Naive thymus-derived CD8-positive, alpha-beta T cell (primary cell): ENCODE data around the gene FOLR2. TPM values are rescaled to one million over a fixed set of nuclear protein-coding genes. Genes with fewer than 3 reads are reported as not detected.
"Not testable (repeated sequence)": the region's sequence is repeated elsewhere in the genome, so short reads cannot be mapped to it uniquely, and the experiment has no call there.

Experiments used
- ATAC-seq, 2 donors: fragments of 150-1000 bp; cut with Tn5 transposase in 1 of 2; sonication (Bioruptor Pico), chemical (Tn5 transposase) in 1 of 2; 1 replicate in 1 of 2; 2 replicates in 1 of 2; pipeline ENCODE4 v1.10.0; 2021; ENCODE audit warnings: mild to moderate bottlenecking in 2 of 2, moderate library complexity in 2 of 2
- POLR2A ChIA-PET: fragments of 350-600 bp; sonication (Branson Sonifier 250); formaldehyde crosslinking; loops from one replicate; lab custom pipeline; 2021; ENCODE audit warnings: antibody characterized with exemption; lab: Charles Lee
- DNase-seq, 10 donors: peaks; one replicate each; pipeline versions ENCODE4 v3.0.0 to v3.0.0-alpha.2; 2020 to 2022
- H3K27ac Mint-ChIP-seq, 10 donors: one replicate each; pipeline ENCODE4 v1.8.0; 2020 to 2022; ENCODE audit warnings: mild to moderate bottlenecking in 10 of 10, mixed read lengths in 10 of 10, moderate library complexity in 4 of 10, inconsistent platforms in 1 of 10
- H3K27me3 Mint-ChIP-seq, 5 donors: one replicate each; pipeline ENCODE4 v1.8.0; 2021 to 2022; ENCODE audit warnings: mixed read lengths in 5 of 5
- H3K36me3 Mint-ChIP-seq, 3 donors: one replicate each; pipeline ENCODE4 v1.8.0; 2020 to 2022; ENCODE audit warnings: mixed read lengths in 3 of 3, mild to moderate bottlenecking in 2 of 3, inconsistent platforms in 1 of 3
- H3K4me1 Mint-ChIP-seq, 4 donors: one replicate each; pipeline ENCODE4 v1.8.0; 2021 to 2022; ENCODE audit warnings: mixed read lengths in 4 of 4
- H3K4me3 Mint-ChIP-seq, 10 donors: one replicate each; pipeline ENCODE4 v1.8.0; 2020 to 2022; ENCODE audit warnings: mild to moderate bottlenecking in 10 of 10, mixed read lengths in 10 of 10, moderate library complexity in 6 of 10, inconsistent platforms in 1 of 10
- H3K9me3 Mint-ChIP-seq, 9 donors: one replicate each; pipeline ENCODE4 v1.8.0; 2020 to 2022; ENCODE audit warnings: mixed read lengths in 9 of 9, mild to moderate bottlenecking in 3 of 9, inconsistent platforms in 1 of 9, moderate library complexity in 1 of 9
- polyA plus RNA-seq, 3 donors: library from polyadenylated mRNA; unstranded; fragments of 300-500 nt; fragmentation: Illumina TruSeq; gene quantifications; one replicate each; pipeline ENCODE4 v1.2.3, GENCODE V29; 2021
- total RNA-seq, 8 experiments: library from RNA in 2 of 8; stranded (reverse) in 2 of 8; gene quantifications; one replicate each; pipeline ENCODE4 v1.2.3 and lab custom pipeline; 2021 to 2026

Gene FOLR2
- total and polyA plus RNA-seq, 5 experiments from 2014 or later = 0.31 to 1.0 TPM; not detected in 3

DNA sequence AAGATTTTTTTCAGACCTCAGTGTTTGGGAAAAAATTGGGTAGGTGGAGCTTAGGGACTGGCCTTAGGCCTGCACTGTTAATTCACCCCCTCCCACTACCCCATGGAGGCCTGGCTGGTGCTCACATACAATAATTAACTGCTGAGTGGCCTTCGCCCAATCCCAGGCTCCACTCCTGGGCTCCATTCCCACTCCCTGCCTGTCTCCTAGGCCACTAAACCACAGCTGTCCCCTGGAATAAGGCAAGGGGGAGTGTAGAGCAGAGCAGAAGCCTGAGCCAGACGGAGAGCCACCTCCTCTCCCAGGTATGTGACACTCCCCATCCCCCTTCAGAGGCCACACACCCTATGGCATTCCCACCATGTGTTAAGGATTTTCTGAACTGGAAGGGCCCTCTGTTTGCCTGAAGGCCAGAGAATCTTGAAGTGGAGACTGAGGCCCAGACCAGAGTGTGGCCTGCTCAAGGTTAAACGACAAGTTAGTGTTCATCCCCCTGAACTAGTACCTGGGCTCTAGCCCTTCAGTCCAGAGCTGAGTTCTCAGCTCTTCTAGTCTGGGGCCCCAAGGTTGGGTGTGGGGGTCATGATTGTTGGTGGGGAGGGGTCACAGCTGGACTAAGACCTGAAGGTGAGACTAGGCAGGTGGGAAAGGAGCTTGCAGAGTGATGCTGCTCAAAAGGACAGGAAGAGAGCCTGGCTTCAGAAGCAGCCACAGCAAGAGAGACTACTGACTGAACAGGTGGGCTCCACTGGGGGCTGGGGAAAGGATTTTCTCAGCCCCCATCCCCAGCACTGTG is 26.9 kb upstream of the FOLR2 start:
- no peak overlapping the region for H3K4me3 Mint-ChIP-seq
- no peaks in the 10 kb centered on the region for H3K9me3 Mint-ChIP-seq
- H3K36me3 Mint-ChIP-seq = no peaks in the 10 kb centered on the region
- no peaks in the 10 kb centered on the region for H3K4me1 Mint-ChIP-seq
- POLR2A ChIA-PET = no interaction called here
- no peak for DNase-seq
- ATAC-seq = no peak
- no peak overlapping the region for H3K27ac Mint-ChIP-seq
- peaks cover 0 to 3% (median 0%) of the 10 kb centered on the region in 5 donors for H3K27me3 Mint-ChIP-seq

- Mint-ChIP-seq H3K9me3 (no peaks in the 10 kb centered on the region), H3K27ac (peak overlapping the region in 3 of 10 donors; percentile 3 to 35 (median 9)), H3K36me3 (no peaks in the 10 kb centered on the region), H3K4me3 (no peak overlapping the region), H3K27me3 (peaks cover 0 to 3% (median 0%) of the 10 kb centered on the region in 5 donors), H3K4me1 (no peaks in the 10 kb centered on the region)
- POLR2A ChIA-PET = no interaction called here
- DNase-seq = no peak
- no peak for ATAC-seq
These were observed 25.9 kb upstream of the FOLR2 start for GRCh38 chr11:72190631-72191071.

GRCh38 chr11:72191961-72192381 is 24.6 kb upstream of the FOLR2 start, which contains the start of gene FOLR1:
Gene FOLR1 (plus strand): TSS chr11:72192140. CDS start chr11:72192174, 34 bp downstream.
- Mint-ChIP-seq H3K27me3 (peaks cover 0 to 3% (median 0%) of the 10 kb centered on the region in 5 donors), H3K9me3 (no peaks in the 10 kb centered on the region), H3K4me1 (no peaks in the 10 kb centered on the region), H3K36me3 (no peaks in the 10 kb centered on the region), H3K27ac (no peak within 1 kb of the TSS), H3K4me3 (no peak within 1 kb of the TSS)
- POLR2A ChIA-PET = no interaction called here
- no peak for ATAC-seq
- no peak for DNase-seq

GRCh38 chr11:72195518-72196270 is 20.9 kb upstream of the FOLR2 start:
- Mint-ChIP-seq H3K4me1 (no peaks in the 10 kb centered on the region), H3K9me3 (no peaks in the 10 kb centered on the region), H3K36me3 (no peaks in the 10 kb centered on the region), H3K27me3 (peaks cover 0 to under 1% (median 0%) of the 10 kb centered on the region in 5 donors), H3K27ac (no peak overlapping the region), H3K4me3 (no peak overlapping the region)
- POLR2A ChIA-PET = no interaction called here
- no peak for DNase-seq
- no peak for ATAC-seq

- POLR2A ChIA-PET, H3K36me3 Mint-ChIP-seq, H3K9me3 Mint-ChIP-seq, H3K27ac Mint-ChIP-seq, H3K4me1 Mint-ChIP-seq, H3K27me3 Mint-ChIP-seq, DNase-seq, ATAC-seq, H3K4me3 Mint-ChIP-seq: not testable (repeated sequence)
These were observed 15.1 kb upstream of the FOLR2 start for GRCh38 chr11:72201445-72201844.

DNA sequence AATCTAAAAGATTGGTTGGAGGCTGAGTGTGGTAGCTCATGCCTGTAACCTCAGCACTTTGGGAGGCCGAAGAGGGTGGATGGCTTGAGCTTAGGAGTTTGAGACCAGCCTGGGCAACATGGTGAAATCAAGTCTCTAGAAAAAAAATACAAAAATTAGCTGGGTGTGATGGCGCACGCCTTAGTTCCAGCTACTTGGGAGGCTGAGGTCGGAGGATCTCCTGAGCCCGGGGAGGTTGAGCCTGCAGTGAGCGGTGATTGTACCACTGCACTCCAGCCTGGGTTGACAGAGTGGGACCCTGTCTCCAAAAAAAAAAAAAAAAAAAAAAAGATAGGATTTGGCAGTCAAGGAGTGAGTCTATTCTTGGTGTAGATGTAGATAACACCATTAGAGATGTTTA is 14.0 kb upstream of the FOLR2 start:
- H3K36me3 Mint-ChIP-seq = no peaks in the 10 kb centered on the region
- no peak overlapping the region for H3K4me3 Mint-ChIP-seq
- H3K27me3 Mint-ChIP-seq = no peaks in the 10 kb centered on the region
- H3K4me1 Mint-ChIP-seq = no peaks in the 10 kb centered on the region
- ATAC-seq (no peak), DNase-seq (no peak)
- H3K27ac Mint-ChIP-seq = no peak overlapping the region
- no peaks in the 10 kb centered on the region for H3K9me3 Mint-ChIP-seq
- POLR2A ChIA-PET = no interaction called here

DNA sequence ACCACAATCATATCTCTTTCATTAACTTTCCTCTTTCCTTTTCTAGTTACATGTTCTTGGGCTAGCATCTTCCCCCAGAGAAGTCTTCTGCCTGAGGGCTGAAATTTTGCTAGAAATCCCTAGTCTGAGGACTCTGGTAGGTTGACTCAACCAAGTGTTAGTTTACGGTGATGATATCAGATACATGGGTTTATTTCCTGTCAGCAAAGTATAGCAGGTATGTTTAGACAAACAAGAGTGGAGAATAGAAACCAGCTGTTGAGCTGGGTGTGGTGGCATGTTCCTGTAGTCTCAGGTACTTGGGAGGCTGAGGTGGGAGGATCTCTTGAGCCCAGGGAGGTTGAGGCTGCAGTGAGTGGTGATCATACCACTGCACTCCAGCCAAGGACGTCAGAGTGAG is 13.4 kb upstream of the FOLR2 start:
- Mint-ChIP-seq H3K27ac (no peak overlapping the region), H3K4me3 (no peak overlapping the region), H3K36me3 (no peaks in the 10 kb centered on the region), H3K4me1 (no peaks in the 10 kb centered on the region), H3K9me3 (peaks cover 0 to 1% (median 0%) of the 10 kb centered on the region in 9 donors), H3K27me3 (no peaks in the 10 kb centered on the region)
- DNase-seq (no peak), ATAC-seq (no peak)
- POLR2A ChIA-PET = no interaction called here

GRCh38 chr11:72204886-72205285 is 11.7 kb upstream of the FOLR2 start:
- no peak overlapping the region for H3K27ac Mint-ChIP-seq

DNA sequence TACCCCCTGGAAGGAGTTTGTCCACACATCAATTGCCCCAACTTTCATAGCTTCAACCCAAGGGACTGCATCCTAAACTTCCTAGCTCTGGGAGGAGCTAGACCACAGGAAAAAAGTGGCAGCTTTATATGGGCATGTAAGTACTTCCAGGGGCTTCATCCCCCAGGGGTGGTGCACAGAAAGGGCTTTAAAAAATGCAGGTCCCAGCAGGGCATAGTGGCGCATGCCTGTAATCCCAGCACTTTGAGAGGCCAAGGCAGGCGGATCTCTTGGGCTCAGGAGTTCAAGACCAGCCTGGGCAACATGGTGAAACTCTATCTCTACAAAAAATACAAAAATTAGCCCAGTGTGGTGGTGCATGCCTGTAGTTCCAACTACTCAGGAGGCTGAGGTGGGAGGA is 9.8 kb upstream of the FOLR2 start:
- DNase-seq, ATAC-seq, POLR2A ChIA-PET, H3K27ac Mint-ChIP-seq, H3K4me3 Mint-ChIP-seq, H3K4me1 Mint-ChIP-seq: not testable (repeated sequence)
- Mint-ChIP-seq H3K9me3 (peaks cover 6 to 29% (median 18%) of the 10 kb centered on the region in 9 donors), H3K27me3 (peaks cover 4 to 14% (median 12%) of the 10 kb centered on the region in 5 donors), H3K36me3 (peaks cover 3 to 25% (median 16%) of the 10 kb centered on the region in 3 donors)

More at GRCh38 chr11:72204886-72205285, 11.7 kb upstream of the FOLR2 start:
- DNase-seq (no peak), ATAC-seq (no peak)
- H3K4me1 Mint-ChIP-seq = no peaks in the 10 kb centered on the region
- H3K9me3 Mint-ChIP-seq = peaks cover 4 to 17% (median 13%) of the 10 kb centered on the region in 9 donors
- peaks cover under 1 to 12% (median 9%) of the 10 kb centered on the region in 5 donors for H3K27me3 Mint-ChIP-seq
- H3K36me3 Mint-ChIP-seq = peaks cover 3 to 15% (median 15%) of the 10 kb centered on the region in 3 donors
- POLR2A ChIA-PET = no interaction called here
- H3K4me3 Mint-ChIP-seq = no peak overlapping the region

DNA sequence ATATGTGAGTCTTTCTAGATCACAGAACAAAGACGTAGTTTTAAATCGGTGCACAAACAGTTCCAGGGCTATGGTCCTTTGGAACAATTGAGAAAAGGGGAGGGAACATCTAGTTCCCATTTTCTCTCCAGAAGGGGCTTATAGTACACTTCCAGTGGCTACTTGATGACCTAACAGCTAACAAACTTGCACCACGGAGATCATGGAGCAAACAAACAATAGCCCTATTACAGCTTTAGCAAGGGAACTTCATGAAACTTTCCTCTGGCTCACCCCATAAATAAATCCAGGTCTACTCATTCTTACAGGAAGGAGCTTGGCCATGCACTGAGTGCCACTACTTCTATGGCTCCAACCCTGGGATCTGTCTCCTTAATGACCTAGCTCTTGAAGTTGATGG is 8.3 kb upstream of the FOLR2 start:
- Mint-ChIP-seq H3K27ac (no peak overlapping the region), H3K9me3 (peaks cover 6 to 29% (median 18%) of the 10 kb centered on the region in 9 donors), H3K27me3 (peaks cover 6 to 20% (median 13%) of the 10 kb centered on the region in 5 donors), H3K4me3 (no peak overlapping the region), H3K4me1 (no peaks in the 10 kb centered on the region), H3K36me3 (peaks cover 3 to 25% (median 16%) of the 10 kb centered on the region in 3 donors)
- POLR2A ChIA-PET = interaction anchor here (1.2 kb wide), 1 partner anchor 14 kb away, joined by 3 read pairs; no protein-coding TSS in a partner anchor
- ATAC-seq (no peak), DNase-seq (no peak)

- H3K27ac Mint-ChIP-seq = no peak overlapping the region
- POLR2A ChIA-PET = interaction anchor here (0.7 to 1.2 kb wide), 2 partner anchors 9 to 13 kb away, joined by 3 read pairs; no protein-coding TSS in a partner anchor
- ATAC-seq (no peak), DNase-seq (no peak)
- peaks cover 6 to 20% (median 13%) of the 10 kb centered on the region in 5 donors for H3K27me3 Mint-ChIP-seq
- H3K9me3 Mint-ChIP-seq = peaks cover 6 to 29% (median 18%) of the 10 kb centered on the region in 9 donors
- H3K36me3 Mint-ChIP-seq = peaks cover 3 to 25% (median 16%) of the 10 kb centered on the region in 3 donors
- no peaks in the 10 kb centered on the region for H3K4me1 Mint-ChIP-seq
- no peak overlapping the region for H3K4me3 Mint-ChIP-seq
These were observed 7.5 kb upstream of the FOLR2 start for GRCh38 chr11:72209101-72209500.

DNA sequence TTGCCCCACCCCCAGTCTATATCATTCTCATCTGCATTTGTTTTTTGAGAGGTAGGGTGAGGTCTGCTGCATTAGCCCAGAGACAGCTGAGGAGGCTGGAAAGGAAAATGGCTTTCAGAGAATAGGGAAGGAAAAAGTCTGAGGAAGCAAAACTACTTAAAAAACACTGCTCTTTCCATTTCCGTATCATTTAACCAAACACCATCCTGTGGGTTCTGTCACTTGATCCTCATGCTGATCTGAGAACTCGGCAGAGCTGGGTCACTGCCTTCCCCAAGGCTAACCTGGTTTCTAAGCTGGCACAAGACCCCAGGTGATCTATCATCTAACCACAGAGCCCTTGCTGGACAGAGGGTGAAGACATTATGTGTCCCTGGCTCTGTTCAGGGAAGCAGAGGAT is 1.2 kb downstream of the FOLR2 start:
- Mint-ChIP-seq H3K9me3 (no peaks in the 10 kb centered on the region), H3K36me3 (no peaks in the 10 kb centered on the region), H3K27me3 (peaks cover 9 to 27% (median 21%) of the 10 kb centered on the region in 5 donors), H3K27ac (peak overlapping the region in 1 of 10 donors; percentile 56), H3K4me3 (no peak overlapping the region), H3K4me1 (peaks cover 7 to 39% (median 9%) of the 10 kb centered on the region in 4 donors)
- ATAC-seq (no peak), DNase-seq (no peak)
- POLR2A ChIA-PET = interaction anchor here (0.6 kb wide), 2 partner anchors 8 to 218 kb away, joined by 3 to 4 read pairs; no protein-coding TSS in a partner anchor
